ENCODE data around the gene INPP5A.
"Not testable (repeated sequence)": the region's sequence is repeated elsewhere in the genome, so short reads cannot be mapped to it uniquely, and the experiment has no call there.

Gene INPP5A

GRCh38 chr10:132597654-132598053 is 60.1 kb downstream of the INPP5A start:
- DNase-seq (ENCODE audit: low read depth) = no peak

GRCh38 chr10:132599023-132599618 is 61.5 kb downstream of the INPP5A start:
- DNase-seq (ENCODE audit: low read depth) = not testable (repeated sequence)

- no peak for DNase-seq (ENCODE audit: low read depth)
Observed at GRCh38 chr10:132599732-132600131, 62.1 kb downstream of the INPP5A start.

- no peak for DNase-seq (ENCODE audit: low read depth)
Observed at GRCh38 chr10:132600416-132600815, 62.8 kb downstream of the INPP5A start.

- DNase-seq (ENCODE audit: low read depth) = no peak
Observed at GRCh38 chr10:132601567-132601966, 64.0 kb downstream of the INPP5A start.

- no peak for DNase-seq (ENCODE audit: low read depth)
Observed at GRCh38 chr10:132602614-132603013, 65.0 kb downstream of the INPP5A start.

GRCh38 chr10:132603851-132604533 is 66.4 kb downstream of the INPP5A start:
- DNase-seq (ENCODE audit: low read depth) = no peak

- DNase-seq (ENCODE audit: low read depth) = no peak
Observed at GRCh38 chr10:132604686-132605085, 67.1 kb downstream of the INPP5A start.

GRCh38 chr10:132605390-132605789 is 67.8 kb downstream of the INPP5A start:
- DNase-seq (ENCODE audit: low read depth) = no peak

- DNase-seq (ENCODE audit: low read depth) = no peak
Observed at GRCh38 chr10:132606031-132606491, 68.5 kb downstream of the INPP5A start.

- DNase-seq (ENCODE audit: low read depth) = no peak
Observed at GRCh38 chr10:132606536-132607316, 69.1 kb downstream of the INPP5A start.

- DNase-seq (ENCODE audit: low read depth) = no peak
Observed at GRCh38 chr10:132607491-132607890, 69.9 kb downstream of the INPP5A start.

- DNase-seq (ENCODE audit: low read depth) = no peak
Observed at GRCh38 chr10:132607961-132608495, 70.4 kb downstream of the INPP5A start.

- no peak for DNase-seq (ENCODE audit: low read depth)
Observed at GRCh38 chr10:132608511-132609195, 71.1 kb downstream of the INPP5A start.

- no peak for DNase-seq (ENCODE audit: low read depth)
Observed at GRCh38 chr10:132609211-132609610, 71.6 kb downstream of the INPP5A start.

GRCh38 chr10:132610071-132610701 is 72.6 kb downstream of the INPP5A start:
- DNase-seq (ENCODE audit: low read depth) = no peak

- no peak for DNase-seq (ENCODE audit: low read depth)
Observed at GRCh38 chr10:132611026-132611910, 73.7 kb downstream of the INPP5A start.

GRCh38 chr10:132611986-132612385 is 74.4 kb downstream of the INPP5A start:
- DNase-seq (ENCODE audit: low read depth) = no peak

GRCh38 chr10:132612571-132613504 is 75.3 kb downstream of the INPP5A start:
- DNase-seq (ENCODE audit: low read depth) = no peak
